Esophagus squamous epithelium (tissue), 5 donors: Measurements from ENCODE around the gene COL6A3. TPM values are rescaled to one million over a fixed set of nuclear protein-coding genes. Genes with fewer than 3 reads are reported as not detected.

ENCODE experiments used
- DNase-seq: peaks from one replicate; lab custom pipeline; 2025; lab: John Stamatoyannopoulos, UW
- H3K27ac ChIP-seq, 4 donors: fragments of 200-600 bp; sonication (generic); one replicate each; pipeline ENCODE4 v1.5.1; 2016 to 2019; ENCODE audit warnings: mild to moderate bottlenecking in 1 of 4
- H3K27me3 ChIP-seq, 4 donors: fragments of 200-600 bp; sonication (generic); 1 replicate in 3 of 4; 2 replicates in 1 of 4; pipeline versions ENCODE4 v1.5.1 to v1.6.0; 2017 to 2021; ENCODE audit warnings: antibody characterized with exemption in 1 of 4
- H3K36me3 ChIP-seq, 3 donors: fragments of 200-600 bp; sonication (generic); one replicate each; pipeline ENCODE4 v1.5.1; 2016 to 2019
- H3K4me1 ChIP-seq, 3 donors: fragments of 200-600 bp; sonication (generic); one replicate each; pipeline ENCODE4 v1.5.1; 2017 to 2019
- H3K4me3 ChIP-seq, 4 donors: fragments of 200-600 bp; sonication (generic); 1 replicate in 3 of 4; 2 replicates in 1 of 4; pipeline ENCODE4 v1.5.1; 2016 to 2019; ENCODE audit warnings: mild to moderate bottlenecking in 2 of 4, moderate library complexity in 1 of 4
- H3K9me3 ChIP-seq, 3 donors: fragments of 200-600 bp; sonication (generic); one replicate each; pipeline ENCODE4 v1.5.1; 2016 to 2019
- CTCF ChIP-seq, 6 experiments: fragments of 450-650 bp in 4 of 6; fragments of 200-600 bp in 2 of 6; sonication (generic) in 2 of 6; IDR thresholded peaks; one replicate each; pipeline ENCODE4 v1.5.1; 2016 to 2019; ENCODE audit warnings: antibody characterized with exemption in 6 of 6, mild to moderate bottlenecking in 4 of 6, moderate library complexity in 4 of 6
- POLR2A ChIP-seq, 4 donors: fragments of 450-650 bp; IDR thresholded peaks; one replicate each; pipeline ENCODE4 v1.6.1; 2017; ENCODE audit warnings: antibody characterized with exemption in 4 of 4, mild to moderate bottlenecking in 4 of 4, moderate library complexity in 3 of 4
- WGBS, 2 donors: methylation state at CpG; one replicate each; pipeline ENCODE4 v1.1.5; 2018; 5-methylcytosine and 5-hydroxymethylcytosine counted together
- intact Hi-C: fragments of 100-400 bp; cut with DNase I; formaldehyde crosslinking; loops from one replicate; pipeline ENCODE4 v1.15.0; 2022
- total RNA-seq, 4 donors: library from RNA; depleted of rRNA; stranded (reverse); fragments of >200 nt; gene quantifications; one replicate each; pipeline ENCODE4 v1.1.0, GENCODE V29; 2016
- donor health status: DM: yes; HTN: yes; CAD: no.

COL6A3 gene
- total RNA-seq, 4 donors from 2014 or later, result 8.9 to 138 (median 46.5) TPM

- intact Hi-C loops, result no loop called here
- H3K36me3 ChIP-seq, result no peaks in the 10 kb centered on the region
- H3K27ac ChIP-seq, result no peak overlapping the region
- H3K9me3 ChIP-seq, result peaks cover 0 to 8% (median 0%) of the 10 kb centered on the region in 3 donors
- H3K4me3 ChIP-seq, result no peak overlapping the region
- peaks cover 0 to 39% (median 34%) of the 10 kb centered on the region in 3 donors for H3K4me1 ChIP-seq
- 91 to 92% methylated on average over 3 of the region's 3 CpGs for WGBS, 2 donors
- peaks cover 0 to 7% (median 0%) of the 10 kb centered on the region in 4 donors for H3K27me3 ChIP-seq
- TF ChIP-seq CTCF (IDR thresholded peaks at IDR 0.05), result no peak
- TF ChIP-seq POLR2A (IDR thresholded peaks at IDR 0.05), result no peak
- DNase-seq, result no peak
Measured at GRCh38 chr2:237301595-237301994, 112.4 kb downstream of the COL6A3 start.

- TF ChIP-seq CTCF (IDR thresholded peaks at IDR 0.05) (no peak), POLR2A (IDR thresholded peaks at IDR 0.05) (no peak)
Measured at GRCh38 chr2:237300739-237301138, 113.2 kb downstream of the COL6A3 start.

GRCh38 chr2:237299906-237300305 lies 114.1 kb downstream of the COL6A3 start:
- Histone ChIP-seq H3K9me3 (peaks cover 0 to 8% (median 0%) of the 10 kb centered on the region in 3 donors), H3K27ac (peak overlapping the region in 3 of 4 donors; percentile 3 to 62 (median 53)), H3K4me3 (no peak overlapping the region), H3K4me1 (peaks cover 0 to 34% (median 30%) of the 10 kb centered on the region in 3 donors), H3K36me3 (no peaks in the 10 kb centered on the region), H3K27me3 (peaks cover 0 to 7% (median 0%) of the 10 kb centered on the region in 4 donors)
- intact Hi-C loops, result no loop called here
- DNase-seq, result no peak
- TF ChIP-seq CTCF (IDR thresholded peaks at IDR 0.05) (no peak), POLR2A (IDR thresholded peaks at IDR 0.05) (no peak)
- WGBS, 2 donors, result 31 to 35% methylated on average over 3 of the region's 3 CpGs

More at GRCh38 chr2:237300739-237301138, 113.2 kb downstream of the COL6A3 start:
- Histone ChIP-seq H3K4me3 (no peak overlapping the region), H3K9me3 (peaks cover 0 to 8% (median 0%) of the 10 kb centered on the region in 3 donors), H3K27ac (peak overlapping the region in 3 of 4 donors; percentile 50 to 62 (median 53)), H3K27me3 (peaks cover 0 to 7% (median 0%) of the 10 kb centered on the region in 4 donors), H3K36me3 (no peaks in the 10 kb centered on the region), H3K4me1 (peaks cover 0 to 36% (median 34%) of the 10 kb centered on the region in 3 donors)
- 46 to 58% methylated on average over 4 to 5 of the region's 5 CpGs for WGBS, 2 donors
- intact Hi-C loops, result no loop called here
- DNase-seq, result no peak

- peaks cover 0 to 30% (median 27%) of the 10 kb centered on the region in 3 donors for H3K4me1 ChIP-seq
- no peaks in the 10 kb centered on the region for H3K36me3 ChIP-seq
- H3K4me3 ChIP-seq, result no peak overlapping the region
- intact Hi-C loops, result no loop called here
- H3K27ac ChIP-seq, result peak overlapping the region in 2 of 4 donors; percentile 3 to 53
- 62 to 69% methylated on average over 8 to 10 of the region's 10 CpGs for WGBS, 2 donors
- peaks cover 0 to 7% (median 0%) of the 10 kb centered on the region in 4 donors for H3K27me3 ChIP-seq
- H3K9me3 ChIP-seq, result peaks cover 0 to 4% (median 0%) of the 10 kb centered on the region in 3 donors
- TF ChIP-seq POLR2A (IDR thresholded peaks at IDR 0.05), result no peak
- no peak for TF ChIP-seq CTCF (IDR thresholded peaks at IDR 0.05)
- DNase-seq, result no peak
Measured at GRCh38 chr2:237298151-237299118, 115.5 kb downstream of the COL6A3 start.
